GM19351 (cell line): ENCODE measurements around the gene NR3C2.

Source experiments
- ATAC-seq: cut with Tn5 transposase; IDR thresholded peaks from one replicate; pipeline ENCODE4 v1.9.1; 2021; ENCODE audit warnings: mild to moderate bottlenecking, moderate library complexity; ENCODE audit not compliant: unreplicated experiment

The NR3C2 gene

DNA sequence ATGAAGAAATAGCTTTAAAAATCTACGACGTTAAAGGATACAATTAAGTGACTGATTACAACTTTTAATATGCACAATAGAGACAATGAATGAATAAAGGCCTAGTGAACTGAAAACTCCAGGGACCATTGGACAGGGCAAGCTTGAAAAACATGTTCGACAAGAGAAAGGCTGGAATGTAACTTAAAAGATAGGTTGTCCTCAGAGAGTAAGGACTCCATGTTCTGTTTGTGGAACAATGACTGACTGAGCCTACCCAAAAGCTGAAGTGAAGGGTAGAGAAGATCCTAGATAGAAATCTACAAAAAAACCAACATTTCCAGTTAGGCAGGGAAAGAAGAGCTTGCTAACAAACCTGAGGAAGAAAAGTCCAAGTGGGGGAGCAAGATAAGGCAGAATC lies 173.4 kb downstream of the NR3C2 start:
- ATAC-seq = no peak

DNA sequence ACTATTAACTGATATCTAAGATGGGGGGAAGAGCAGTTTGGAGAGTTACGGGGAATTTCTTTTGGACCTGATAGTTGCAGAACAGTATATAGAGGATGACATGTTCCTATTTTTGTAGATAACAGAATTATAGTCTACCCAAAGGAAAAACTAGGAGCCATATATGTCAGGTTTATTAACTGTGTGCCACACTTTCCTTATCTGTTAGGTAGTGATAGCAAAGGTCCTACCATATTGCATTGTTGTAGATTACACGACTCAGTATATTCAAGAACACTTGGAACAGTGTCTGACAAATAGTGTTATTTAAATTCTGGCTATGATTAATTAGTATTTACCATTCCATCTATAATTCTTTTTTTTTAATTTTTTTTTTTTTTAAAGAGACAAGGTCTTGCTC lies 175.3 kb downstream of the NR3C2 start:
- no peak for ATAC-seq

- no peak for ATAC-seq
These were observed 176.0 kb downstream of the NR3C2 start for GRCh38 chr4:148266240-148266639.

- no peak for ATAC-seq
These were observed 176.6 kb downstream of the NR3C2 start for GRCh38 chr4:148265627-148266026.

GRCh38 chr4:148263802-148264201 lies 178.4 kb downstream of the NR3C2 start:
- no peak for ATAC-seq

GRCh38 chr4:148263127-148263526 lies 179.1 kb downstream of the NR3C2 start:
- ATAC-seq = no peak

- no peak for ATAC-seq
These were observed 180.4 kb downstream of the NR3C2 start for GRCh38 chr4:148261848-148262247.

DNA sequence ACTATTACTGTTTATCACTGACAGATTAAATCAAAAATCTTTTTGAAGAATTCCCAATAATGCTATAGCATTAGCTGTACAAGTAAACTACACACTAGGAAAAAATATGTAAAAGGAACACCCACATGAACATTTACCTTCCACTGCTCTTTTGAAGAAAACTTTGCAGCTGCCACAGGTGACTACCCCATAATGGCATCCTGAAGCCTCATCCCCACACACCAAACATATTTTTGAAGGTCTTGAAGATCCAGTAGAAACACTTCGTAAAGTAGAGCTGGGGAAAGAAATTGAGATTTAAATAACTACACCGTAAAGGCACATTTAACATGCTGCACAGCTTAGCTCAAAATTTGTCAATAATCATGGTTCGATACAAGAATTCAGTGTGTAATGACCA lies 182.4 kb downstream of the NR3C2 start:
- no peak for ATAC-seq

- ATAC-seq = no peak
These were observed 183.7 kb downstream of the NR3C2 start for GRCh38 chr4:148258535-148258934.

GRCh38 chr4:148255344-148255720 lies 186.9 kb downstream of the NR3C2 start:
- no peak for ATAC-seq

GRCh38 chr4:148254621-148255343 lies 187.4 kb downstream of the NR3C2 start:
- ATAC-seq = no peak

DNA sequence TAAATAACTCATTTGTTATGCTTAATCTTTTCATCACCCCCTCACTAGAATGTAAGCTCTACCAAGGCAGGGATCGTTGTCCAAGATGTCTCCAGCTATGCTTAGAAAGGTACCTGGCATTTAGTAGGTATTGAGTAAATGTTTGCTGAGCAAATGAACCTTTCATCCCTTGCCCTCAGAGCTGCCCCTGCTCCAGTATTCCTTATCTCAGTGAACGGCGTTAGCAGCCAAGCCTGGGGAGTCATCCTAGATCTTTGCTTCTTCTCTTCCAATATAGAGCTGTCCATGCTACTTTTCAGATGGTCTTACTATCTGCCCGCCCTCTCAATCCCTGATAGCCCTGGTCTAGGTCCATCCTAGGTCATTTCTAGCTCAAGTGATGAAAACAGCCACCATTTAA lies 188.4 kb downstream of the NR3C2 start:
- no peak for ATAC-seq

GRCh38 chr4:148248824-148249223 lies 193.4 kb downstream of the NR3C2 start:
- no peak for ATAC-seq

- ATAC-seq = no peak
These were observed 197.2 kb downstream of the NR3C2 start for GRCh38 chr4:148245015-148245414.

- no peak for ATAC-seq
These were observed 198.4 kb downstream of the NR3C2 start for GRCh38 chr4:148243837-148244236.

GRCh38 chr4:148240241-148240640 lies 202.0 kb downstream of the NR3C2 start:
- ATAC-seq = no peak

DNA sequence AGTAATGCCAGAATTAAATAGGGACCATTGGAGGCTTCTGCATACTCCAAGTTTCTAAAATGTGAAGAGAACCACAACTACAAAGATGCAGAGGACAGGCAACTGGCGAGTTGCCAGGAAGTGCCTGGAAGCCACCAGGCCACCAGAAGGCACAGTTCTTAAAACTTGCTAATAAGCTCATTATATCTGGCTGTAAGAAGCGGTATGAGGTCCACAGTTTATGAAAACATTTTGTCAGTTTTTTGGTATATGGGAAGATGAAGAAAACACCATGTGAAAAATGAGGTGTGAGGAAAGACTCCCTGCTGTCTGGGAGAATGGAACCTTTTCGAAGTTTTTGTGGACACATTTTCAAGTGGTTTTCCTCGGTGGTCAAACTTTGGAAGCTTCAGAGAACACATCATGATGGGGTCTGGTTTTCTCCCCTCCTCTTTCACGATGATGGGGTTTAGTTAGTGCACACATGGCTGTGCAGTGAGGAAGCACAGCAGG lies 202.7 kb downstream of the NR3C2 start:
- ATAC-seq = no peak

DNA sequence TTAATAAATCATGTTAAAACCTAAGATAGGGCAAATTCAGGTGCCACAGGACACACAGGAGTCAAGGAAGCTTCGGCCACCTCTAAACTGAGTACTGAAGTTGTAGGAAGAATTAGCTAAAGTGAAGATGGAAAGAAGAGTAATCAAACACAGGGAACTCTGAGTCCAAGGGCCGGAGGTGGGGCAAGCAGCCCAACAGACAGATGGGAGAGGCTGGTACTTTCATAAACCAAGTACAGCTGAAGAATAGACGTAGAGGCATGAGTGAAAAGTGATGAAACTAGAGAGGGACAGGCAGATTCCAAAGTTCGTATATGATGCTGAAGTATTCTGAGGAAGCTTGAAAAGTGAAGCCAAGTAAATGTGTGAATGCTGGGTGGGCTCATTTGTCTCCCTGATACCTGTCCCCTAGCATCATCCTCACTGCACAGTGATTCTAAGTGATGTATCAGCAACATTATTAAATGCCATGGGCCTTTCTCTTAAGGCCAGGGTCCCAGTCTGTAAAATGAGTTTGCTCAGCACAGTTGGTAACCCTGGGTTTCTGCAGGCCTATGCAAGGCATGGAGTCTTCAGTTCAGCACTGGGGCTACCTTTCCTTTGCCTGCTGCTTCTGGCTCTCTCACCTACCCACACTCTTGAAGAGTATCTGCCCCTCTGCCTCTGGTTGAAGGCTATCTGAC lies 203.3 kb downstream of the NR3C2 start:
- ATAC-seq = no peak

DNA sequence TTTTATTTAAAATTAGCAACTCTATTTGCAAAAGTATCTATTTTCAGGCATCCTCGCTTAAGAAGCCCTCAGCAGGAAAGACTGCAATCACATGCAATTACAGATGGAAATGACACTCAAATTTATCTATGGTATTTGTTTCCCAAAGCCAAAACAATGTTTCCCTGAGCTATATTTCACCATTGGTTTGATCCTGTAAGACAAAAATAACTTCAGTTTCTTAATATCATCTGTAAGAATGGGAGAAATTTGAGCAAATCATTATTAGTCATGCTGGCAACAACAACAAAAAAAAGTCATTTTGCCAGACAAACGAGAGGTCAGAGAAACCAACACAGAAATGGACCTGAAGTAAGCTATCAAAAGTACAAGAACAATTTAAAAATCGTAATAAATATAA lies 204.1 kb downstream of the NR3C2 start:
- no peak for ATAC-seq

DNA sequence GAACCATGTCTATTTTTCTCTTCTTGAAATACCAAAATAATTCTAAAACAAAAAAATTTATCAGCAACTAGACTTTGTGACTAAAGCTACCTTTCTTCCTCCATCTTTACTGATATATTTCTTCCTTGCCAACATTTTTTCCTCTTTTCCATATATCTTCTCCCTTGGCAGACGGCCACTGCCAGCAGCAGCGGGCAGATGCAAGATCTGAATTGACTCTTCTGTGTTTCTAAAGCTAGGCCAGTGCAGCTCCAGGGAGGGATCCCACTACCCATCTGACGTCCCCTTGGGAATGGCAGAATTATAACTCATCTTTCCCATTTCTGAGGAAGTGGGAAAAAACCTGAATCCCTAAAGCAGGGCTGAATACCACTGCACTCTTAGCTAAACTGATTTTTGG lies 206.4 kb downstream of the NR3C2 start:
- ATAC-seq = no peak

DNA sequence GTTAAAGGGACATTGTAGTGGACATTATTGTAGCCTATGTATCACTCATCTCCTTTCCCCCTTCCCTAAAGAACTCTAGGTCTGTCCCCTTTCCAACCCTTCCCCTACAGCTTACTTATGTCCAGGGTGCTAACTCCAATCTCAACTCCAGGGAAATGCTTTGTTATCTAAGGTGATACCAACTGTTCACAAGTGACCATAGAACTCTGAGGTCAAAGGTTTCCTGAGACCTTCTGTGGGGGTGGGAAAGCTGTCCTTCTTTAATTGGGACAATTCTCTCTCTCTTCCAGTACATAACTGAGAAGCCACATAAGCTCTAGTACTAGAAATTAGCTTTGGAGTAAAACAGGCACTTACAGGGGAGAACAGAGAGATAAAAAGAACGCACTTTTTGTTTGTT lies 212.4 kb downstream of the NR3C2 start:
- no peak for ATAC-seq

DNA sequence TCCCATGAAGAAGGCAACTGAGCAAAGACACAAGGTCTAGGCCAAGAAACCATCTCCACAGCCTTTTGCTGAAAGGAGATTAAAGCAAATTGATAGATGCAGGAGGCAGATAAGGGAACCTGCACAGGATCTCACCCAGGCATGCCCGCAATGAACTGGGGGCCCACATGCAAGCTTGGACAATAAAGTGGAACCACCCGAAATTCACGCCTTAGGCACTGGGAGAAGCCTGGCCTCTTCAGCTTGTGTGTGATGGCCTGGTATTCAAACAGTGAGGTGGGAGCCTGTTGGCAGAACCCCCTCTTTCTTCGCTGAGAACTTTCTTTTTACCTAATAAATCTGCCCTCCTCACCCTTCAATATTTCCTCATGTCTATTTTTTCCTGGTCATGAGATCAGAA lies 213.2 kb downstream of the NR3C2 start:
- ATAC-seq = no peak

DNA sequence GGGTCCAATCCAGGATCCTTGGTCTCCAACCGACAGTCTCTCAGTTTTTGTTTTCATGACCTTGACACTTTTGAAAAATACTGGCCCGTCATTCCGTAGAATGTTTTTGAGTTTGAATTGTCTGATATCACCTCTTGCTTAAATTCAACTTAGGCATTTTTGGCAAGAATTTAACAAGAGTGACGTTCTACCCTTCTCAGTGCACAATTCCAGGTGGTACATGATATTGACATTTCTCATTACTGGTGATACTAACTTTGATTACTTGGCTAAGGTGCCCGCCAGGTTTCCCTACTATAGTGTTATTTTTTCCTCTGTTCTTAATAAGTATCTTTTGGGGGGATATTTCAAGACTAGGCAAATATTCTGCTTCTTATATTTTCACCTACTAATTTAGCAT lies 215.1 kb downstream of the NR3C2 start:
- no peak for ATAC-seq
